GM12865 (cell line): ENCODE measurements around the gene MRPS15.
"Not testable (repeated sequence)": the region's sequence is repeated elsewhere in the genome, so short reads cannot be mapped to it uniquely, and the experiment has no call there.

Experiments used
- DNase-seq: peaks from one replicate; pipeline ENCODE4 v3.0.0; 2010; ENCODE audit warnings: low read depth
- H3K4me3 ChIP-seq: 2 replicates; pipeline ENCODE4 v1.5.1; 2011; ENCODE audit warnings: mild to moderate bottlenecking, low read depth, low read length, control low read depth
- CTCF ChIP-seq: IDR thresholded peaks from 2 replicates; pipeline ENCODE4 v1.5.1; 2011; ENCODE audit warnings: low read length, control low read depth, low read depth, inconsistent platforms; ENCODE audit not compliant: insufficient read depth; ENCODE audit errors: missing control alignments

MRPS15 gene

GRCh38 chr1:36487906-36488305, 23.7 kb upstream of the MRPS15 start:
- no peak for TF ChIP-seq CTCF
- H3K4me3 ChIP-seq: no peak overlapping the region
- no peak for DNase-seq

- not testable (repeated sequence) for DNase-seq, H3K4me3 ChIP-seq
Observed at GRCh38 chr1:36487336-36487725, 23.1 kb upstream of the MRPS15 start.

- TF ChIP-seq CTCF: no peak
- DNase-seq: peak; percentile 41
- no peak overlapping the region for H3K4me3 ChIP-seq
Observed at GRCh38 chr1:36486439-36487335, 22.5 kb upstream of the MRPS15 start.

GRCh38 chr1:36486093-36486438, 21.9 kb upstream of the MRPS15 start:
- no peak overlapping the region for H3K4me3 ChIP-seq
- TF ChIP-seq CTCF: no peak
- no peak for DNase-seq

- H3K4me3 ChIP-seq: no peak overlapping the region
- TF ChIP-seq CTCF: no peak
- DNase-seq: no peak
Observed at GRCh38 chr1:36484099-36484498, 19.9 kb upstream of the MRPS15 start.

GRCh38 chr1:36482724-36483388, 18.7 kb upstream of the MRPS15 start, which contains the start of gene CSF3R:
CSF3R (minus strand) TSS chr1:36482913; CDS start chr1:36479496, 3,417 bp downstream.
- no peak for DNase-seq
- no peak for TF ChIP-seq CTCF
- H3K4me3 ChIP-seq: no peak within 1 kb of the TSS

- TF ChIP-seq CTCF: no peak
- no peak overlapping the region for H3K4me3 ChIP-seq
- no peak for DNase-seq
Observed at GRCh38 chr1:36481771-36482723, 17.9 kb upstream of the MRPS15 start.
